DOHH2 (cell line): ENCODE data around the gene GABRA5.

ENCODE experiments used
- EZH2phosphoT487 ChIP-seq: fragments of 200-600 bp; sonication (generic); IDR thresholded peaks from 2 replicates; pipeline ENCODE4 v1.6.1; 2017; ENCODE audit warnings: borderline replicate concordance, mild to moderate bottlenecking, antibody characterized with exemption, low read length, moderate library complexity, mixed read lengths
- TF ChIP-seq, protein P1 (sequence below): fragments of 200-600 bp; sonication (generic); IDR thresholded peaks from one replicate; pipeline ENCODE4 v1.5.1; 2014; ENCODE audit warnings: antibody characterized with exemption, mild to moderate bottlenecking, low read depth, low read length; ENCODE audit not compliant: poor library complexity, severe bottlenecking

DNA sequence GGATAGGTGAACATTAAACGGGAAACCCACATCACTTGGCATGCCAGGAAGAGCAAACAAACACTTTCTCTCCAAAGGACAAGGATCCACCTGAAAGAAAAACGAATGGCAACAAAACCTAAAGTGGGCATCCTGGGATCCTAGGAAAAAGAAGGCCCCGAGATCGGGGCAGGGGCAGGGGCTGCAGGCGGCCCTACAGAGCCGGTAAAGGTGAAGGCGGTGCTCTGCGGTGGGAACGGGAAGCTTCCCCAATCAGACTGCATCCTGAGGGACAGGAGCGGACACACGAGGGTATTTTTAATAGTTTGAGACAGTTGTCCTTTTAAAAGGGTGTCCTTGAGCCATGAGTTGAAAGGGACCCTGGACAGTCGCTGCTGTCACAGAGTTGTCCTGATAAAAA is 24.9 kb upstream of the GABRA5 start:
- TF ChIP-seq, protein P1, sequence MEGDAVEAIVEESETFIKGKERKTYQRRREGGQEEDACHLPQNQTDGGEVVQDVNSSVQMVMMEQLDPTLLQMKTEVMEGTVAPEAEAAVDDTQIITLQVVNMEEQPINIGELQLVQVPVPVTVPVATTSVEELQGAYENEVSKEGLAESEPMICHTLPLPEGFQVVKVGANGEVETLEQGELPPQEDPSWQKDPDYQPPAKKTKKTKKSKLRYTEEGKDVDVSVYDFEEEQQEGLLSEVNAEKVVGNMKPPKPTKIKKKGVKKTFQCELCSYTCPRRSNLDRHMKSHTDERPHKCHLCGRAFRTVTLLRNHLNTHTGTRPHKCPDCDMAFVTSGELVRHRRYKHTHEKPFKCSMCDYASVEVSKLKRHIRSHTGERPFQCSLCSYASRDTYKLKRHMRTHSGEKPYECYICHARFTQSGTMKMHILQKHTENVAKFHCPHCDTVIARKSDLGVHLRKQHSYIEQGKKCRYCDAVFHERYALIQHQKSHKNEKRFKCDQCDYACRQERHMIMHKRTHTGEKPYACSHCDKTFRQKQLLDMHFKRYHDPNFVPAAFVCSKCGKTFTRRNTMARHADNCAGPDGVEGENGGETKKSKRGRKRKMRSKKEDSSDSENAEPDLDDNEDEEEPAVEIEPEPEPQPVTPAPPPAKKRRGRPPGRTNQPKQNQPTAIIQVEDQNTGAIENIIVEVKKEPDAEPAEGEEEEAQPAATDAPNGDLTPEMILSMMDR = no peak
- TF ChIP-seq EZH2phosphoT487 = no peak
